Peyer's patch (tissue), 4 donors: ENCODE results near the gene CNTN4. TPM values are rescaled to one million over a fixed set of nuclear protein-coding genes. Genes with fewer than 3 reads are reported as not detected.

ENCODE experiments used
- DNase-seq, 3 donors: peaks; one replicate each; pipeline ENCODE4 v3.0.0-alpha.2; 2017 to 2019
- H3K27ac ChIP-seq, 4 donors: fragments of 200-600 bp; sonication (generic); one replicate each; pipeline ENCODE4 v1.5.1; 2016 to 2019
- H3K27me3 ChIP-seq, 2 donors: fragments of 200-600 bp; sonication (generic); one replicate each; pipeline ENCODE4 v1.5.1; 2019
- H3K36me3 ChIP-seq, 3 donors: fragments of 200-600 bp; sonication (generic); one replicate each; pipeline ENCODE4 v1.5.1; 2016 to 2019
- H3K4me1 ChIP-seq, 4 donors: fragments of 200-600 bp; sonication (generic); one replicate each; pipeline ENCODE4 v1.5.1; 2016 to 2019
- H3K4me3 ChIP-seq, 4 donors: fragments of 200-600 bp; sonication (generic); 1 replicate in 3 of 4; 2 replicates in 1 of 4; pipeline ENCODE4 v1.5.1; 2016 to 2019; ENCODE audit warnings: mild to moderate bottlenecking in 1 of 4
- H3K9me3 ChIP-seq, 4 donors: fragments of 200-600 bp; sonication (generic); one replicate each; pipeline ENCODE4 v1.5.1; 2016 to 2019; ENCODE audit warnings: mild to moderate bottlenecking in 1 of 4
- CTCF ChIP-seq, 6 experiments: fragments of 450-650 bp in 4 of 6; fragments of 200-600 bp in 2 of 6; sonication (generic) in 1 of 6; IDR thresholded peaks; one replicate each; pipeline ENCODE4 v1.5.1; 2017 to 2019; ENCODE audit warnings: antibody characterized with exemption in 6 of 6, mild to moderate bottlenecking in 3 of 6, moderate library complexity in 1 of 6
- POLR2A ChIP-seq, 2 donors: fragments of 450-650 bp; IDR thresholded peaks; one replicate each; pipeline ENCODE4 v1.5.1; 2017; ENCODE audit warnings: antibody characterized with exemption in 2 of 2, mild to moderate bottlenecking in 2 of 2, moderate library complexity in 2 of 2
- total RNA-seq, 4 donors: library from RNA; depleted of rRNA; stranded (reverse); fragments of >200 nt; gene quantifications; one replicate each; pipeline ENCODE4 v1.1.0, GENCODE V29; 2016

CNTN4 gene
- total RNA-seq, 4 donors from 2014 or later = 5.4 to 31.1 (median 19.9) TPM

DNA sequence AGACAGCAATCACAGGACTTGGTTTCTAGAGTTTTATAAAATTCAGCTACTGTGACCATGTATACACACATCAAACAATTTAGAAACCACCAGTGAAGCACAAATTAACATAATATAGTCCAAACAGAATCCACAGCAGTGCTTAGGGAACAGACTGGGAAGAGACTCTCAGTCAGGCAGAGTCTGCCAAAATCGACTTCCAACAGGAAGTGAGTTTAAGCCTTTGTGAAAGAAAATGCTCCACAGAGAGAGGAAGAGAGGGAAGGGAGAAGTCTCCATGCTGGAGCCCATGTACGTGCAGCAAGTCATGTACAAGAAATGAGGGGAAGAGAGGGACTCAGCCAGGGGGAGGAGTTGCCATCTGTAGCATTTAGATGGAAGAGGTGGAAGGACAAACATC, 838.9 kb downstream of the CNTN4 start:
- TF ChIP-seq CTCF (IDR thresholded peaks at IDR 0.05) (no peak), POLR2A (IDR thresholded peaks at IDR 0.05) (no peak)
- no peak for DNase-seq

DNA sequence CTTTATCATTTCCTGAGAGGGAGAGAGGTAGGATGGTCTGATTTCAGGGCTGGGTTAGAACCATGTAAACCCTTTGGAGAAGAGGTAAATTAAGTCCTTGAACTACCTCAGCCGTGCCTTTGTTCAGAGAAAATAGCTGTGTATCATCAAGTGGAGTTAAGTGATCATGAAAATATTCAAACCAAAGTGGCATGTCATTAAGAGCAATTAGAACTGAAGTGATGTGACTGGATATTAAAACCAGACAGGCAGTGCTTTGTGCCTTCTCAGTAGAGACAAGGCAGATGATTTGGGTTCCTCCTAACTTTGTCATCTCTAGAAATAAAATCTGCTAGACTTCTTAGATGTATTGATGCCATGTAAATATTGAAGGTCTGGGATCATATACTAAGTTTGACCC, 840.0 kb downstream of the CNTN4 start:
- DNase-seq = no peak
- no peak overlapping the region for H3K4me3 ChIP-seq
- no peak for TF ChIP-seq CTCF (IDR thresholded peaks at IDR 0.05)
- TF ChIP-seq POLR2A (IDR thresholded peaks at IDR 0.05) = no peak
- no peak overlapping the region for H3K27ac ChIP-seq
- H3K9me3 ChIP-seq = no peaks in the 10 kb centered on the region
- H3K27me3 ChIP-seq = no peaks in the 10 kb centered on the region
- H3K4me1 ChIP-seq = no peaks in the 10 kb centered on the region
- no peaks in the 10 kb centered on the region for H3K36me3 ChIP-seq

More for the DNA sequence above, 838.9 kb downstream of the CNTN4 start:
- Histone ChIP-seq H3K4me3 (no peak overlapping the region), H3K27me3 (no peaks in the 10 kb centered on the region), H3K36me3 (no peaks in the 10 kb centered on the region), H3K4me1 (no peaks in the 10 kb centered on the region), H3K9me3 (no peaks in the 10 kb centered on the region), H3K27ac (no peak overlapping the region)

GRCh38 chr3:2940062-2940461, 841.4 kb downstream of the CNTN4 start:
- no peak overlapping the region for H3K4me3 ChIP-seq
- no peaks in the 10 kb centered on the region for H3K9me3 ChIP-seq
- H3K36me3 ChIP-seq = no peaks in the 10 kb centered on the region
- H3K27me3 ChIP-seq = no peaks in the 10 kb centered on the region
- H3K4me1 ChIP-seq = no peaks in the 10 kb centered on the region
- DNase-seq = no peak
- TF ChIP-seq CTCF (IDR thresholded peaks at IDR 0.05) (no peak), POLR2A (IDR thresholded peaks at IDR 0.05) (no peak)
- no peak overlapping the region for H3K27ac ChIP-seq

- no peaks in the 10 kb centered on the region for H3K9me3 ChIP-seq
- H3K4me1 ChIP-seq = no peaks in the 10 kb centered on the region
- H3K27me3 ChIP-seq = no peaks in the 10 kb centered on the region
- no peak for DNase-seq
- no peak overlapping the region for H3K4me3 ChIP-seq
- TF ChIP-seq POLR2A (IDR thresholded peaks at IDR 0.05) (no peak), CTCF (IDR thresholded peaks at IDR 0.05) (no peak)
- H3K27ac ChIP-seq = no peak overlapping the region
- H3K36me3 ChIP-seq = no peaks in the 10 kb centered on the region
Measured at GRCh38 chr3:2944628-2945027, 846.0 kb downstream of the CNTN4 start.

GRCh38 chr3:2945121-2945520, 846.5 kb downstream of the CNTN4 start:
- H3K36me3 ChIP-seq = no peaks in the 10 kb centered on the region
- H3K9me3 ChIP-seq = no peaks in the 10 kb centered on the region
- no peaks in the 10 kb centered on the region for H3K4me1 ChIP-seq
- TF ChIP-seq CTCF (IDR thresholded peaks at IDR 0.05) (no peak), POLR2A (IDR thresholded peaks at IDR 0.05) (no peak)
- no peak overlapping the region for H3K4me3 ChIP-seq
- DNase-seq = no peak
- H3K27me3 ChIP-seq = no peaks in the 10 kb centered on the region
- H3K27ac ChIP-seq = no peak overlapping the region

GRCh38 chr3:2947536-2947935, 848.9 kb downstream of the CNTN4 start:
- no peak for TF ChIP-seq POLR2A (IDR thresholded peaks at IDR 0.05)
- no peak for TF ChIP-seq CTCF (IDR thresholded peaks at IDR 0.05)
- H3K9me3 ChIP-seq = no peaks in the 10 kb centered on the region
- H3K27ac ChIP-seq = no peak overlapping the region
- no peaks in the 10 kb centered on the region for H3K36me3 ChIP-seq
- H3K27me3 ChIP-seq = no peaks in the 10 kb centered on the region
- DNase-seq = no peak
- H3K4me3 ChIP-seq = no peak overlapping the region
- no peaks in the 10 kb centered on the region for H3K4me1 ChIP-seq
